ENCODE measurements around the gene RASL11B. TPM values are rescaled to one million over a fixed set of nuclear protein-coding genes. Genes with fewer than 3 reads are reported as not detected.

The RASL11B gene
- total and polyA plus RNA-seq, 9 of the 15 experiments (the other 6 are each of a cell fraction or from before 2014, with no cell fraction given), result 0.24 to 1.5 (median 0.53) TPM

DNA sequence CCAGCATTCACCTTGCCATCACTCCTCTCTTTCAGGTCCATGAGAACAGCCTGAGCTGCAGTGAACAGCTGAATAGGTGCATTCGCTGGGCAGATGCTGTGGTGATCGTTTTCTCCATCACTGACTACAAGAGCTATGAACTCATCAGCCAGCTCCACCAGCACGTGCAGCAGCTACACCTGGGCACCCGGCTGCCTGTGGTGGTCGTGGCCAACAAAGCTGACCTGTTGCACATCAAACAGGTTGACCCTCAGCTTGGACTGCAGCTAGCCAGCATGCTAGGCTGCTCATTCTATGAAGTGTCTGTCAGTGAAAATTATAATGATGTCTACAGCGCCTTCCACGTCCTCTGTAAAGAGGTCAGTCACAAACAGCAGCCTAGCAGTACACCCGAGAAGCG is 3.2 kb downstream of the RASL11B start:
- CTCF ChIA-PET (ENCODE audit: low intra/inter-chr PET ratio), result no interaction called here
- H3K27me3 ChIP-seq (ENCODE audit: control insufficient read depth in 2 of 2, insufficient read depth in 2 of 2, low read length in 2 of 2), result peaks cover 2 to 6% of the 10 kb centered on the region in 2 experiments; a peak in 2 of 5 replicates
- H3K36me3 ChIP-seq (ENCODE audit: control insufficient read depth, insufficient read depth, low read length), result no peaks in the 10 kb centered on the region; the same call in 2 of the 3 replicates
- H3K9me3 ChIP-seq (replicated peaks; ENCODE audit: control insufficient read depth, insufficient read depth, low read depth, low read length), result no peaks in the 10 kb centered on the region
- no peak overlapping the region for H3K27ac ChIP-seq (ENCODE audit: extremely low read depth, low read depth, low read length)
- H3K4me2 ChIP-seq (ENCODE audit: insufficient read depth, low read length), result no peak overlapping the region
- FAIRE-seq (no peak), DNase-seq (ENCODE audit: extremely low read depth in 1 of 4, low spot score in 3 of 4) (no peak), ATAC-seq (no peak)
- H3K4me1 ChIP-seq (replicated peaks in 1 of 2; ENCODE audit: control insufficient read depth in 2 of 2, insufficient read depth in 2 of 2, low read length in 2 of 2), result peaks cover 6 to 23% of the 10 kb centered on the region in 2 experiments; a peak in 4 of 5 replicates
- in situ Hi-C loops (cut with MboI), result no loop called here
- intact Hi-C loops (cut with micrococcal nuclease), result no loop called here
- WGBS (ENCODE audit: insufficient coverage, low coverage, missing lambda C conversion rate), result 71% methylated on average over 9 of the region's 9 CpGs
- POLR2A ChIA-PET, result interaction anchor here (0.7 to 1.3 kb wide), 3 partner anchors 16 to 272 kb away, joined by 3 to 5 read pairs (median 3); no protein-coding TSS in a partner anchor
- H3K4me3 ChIP-seq, result no peak overlapping the region
- H3K79me2 ChIP-seq (ENCODE audit: control insufficient read depth, insufficient read depth, low read length), result no peaks in the 10 kb centered on the region
- no TSS peak for BruUV-seq (replicated peaks)
- no peak overlapping the region for H3K9ac ChIP-seq (ENCODE audit: insufficient read depth in 1 of 2, low read depth in 2 of 2, low read length in 2 of 2)
- TF ChIP-seq, protein P1, sequence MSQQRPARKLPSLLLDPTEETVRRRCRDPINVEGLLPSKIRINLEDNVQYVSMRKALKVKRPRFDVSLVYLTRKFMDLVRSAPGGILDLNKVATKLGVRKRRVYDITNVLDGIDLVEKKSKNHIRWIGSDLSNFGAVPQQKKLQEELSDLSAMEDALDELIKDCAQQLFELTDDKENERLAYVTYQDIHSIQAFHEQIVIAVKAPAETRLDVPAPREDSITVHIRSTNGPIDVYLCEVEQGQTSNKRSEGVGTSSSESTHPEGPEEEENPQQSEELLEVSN (IDR thresholded peaks at IDR 0.05; ENCODE audit: borderline replicate concordance in 1 of 2, extremely low read depth in 1 of 2, insufficient read depth in 1 of 2, insufficient read length in 1 of 2, low read depth in 1 of 2, low read length in 1 of 2, poor library complexity in 1 of 2, severe bottlenecking in 1 of 2), result no peak
- TF ChIP-seq FOS (IDR thresholded peaks at IDR 0.05; ENCODE audit: extremely low read depth, insufficient read length) (no peak), RAD51 (IDR thresholded peaks at IDR 0.05; ENCODE audit: borderline replicate concordance, low read depth) (no peak), SAFB2 (IDR thresholded peaks at IDR 0.05; ENCODE audit: borderline replicate concordance, low read depth, low read length, severe bottlenecking) (no peak), ZNF354B (CRISPR knock-in tag; IDR thresholded peaks at IDR 0.05) (no peak)
- TF ChIP-seq, protein P2, sequence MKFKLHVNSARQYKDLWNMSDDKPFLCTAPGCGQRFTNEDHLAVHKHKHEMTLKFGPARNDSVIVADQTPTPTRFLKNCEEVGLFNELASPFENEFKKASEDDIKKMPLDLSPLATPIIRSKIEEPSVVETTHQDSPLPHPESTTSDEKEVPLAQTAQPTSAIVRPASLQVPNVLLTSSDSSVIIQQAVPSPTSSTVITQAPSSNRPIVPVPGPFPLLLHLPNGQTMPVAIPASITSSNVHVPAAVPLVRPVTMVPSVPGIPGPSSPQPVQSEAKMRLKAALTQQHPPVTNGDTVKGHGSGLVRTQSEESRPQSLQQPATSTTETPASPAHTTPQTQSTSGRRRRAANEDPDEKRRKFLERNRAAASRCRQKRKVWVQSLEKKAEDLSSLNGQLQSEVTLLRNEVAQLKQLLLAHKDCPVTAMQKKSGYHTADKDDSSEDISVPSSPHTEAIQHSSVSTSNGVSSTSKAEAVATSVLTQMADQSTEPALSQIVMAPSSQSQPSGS (CRISPR knock-in tag; IDR thresholded peaks at IDR 0.05), result no peak
- TF ChIP-seq, protein P3, sequence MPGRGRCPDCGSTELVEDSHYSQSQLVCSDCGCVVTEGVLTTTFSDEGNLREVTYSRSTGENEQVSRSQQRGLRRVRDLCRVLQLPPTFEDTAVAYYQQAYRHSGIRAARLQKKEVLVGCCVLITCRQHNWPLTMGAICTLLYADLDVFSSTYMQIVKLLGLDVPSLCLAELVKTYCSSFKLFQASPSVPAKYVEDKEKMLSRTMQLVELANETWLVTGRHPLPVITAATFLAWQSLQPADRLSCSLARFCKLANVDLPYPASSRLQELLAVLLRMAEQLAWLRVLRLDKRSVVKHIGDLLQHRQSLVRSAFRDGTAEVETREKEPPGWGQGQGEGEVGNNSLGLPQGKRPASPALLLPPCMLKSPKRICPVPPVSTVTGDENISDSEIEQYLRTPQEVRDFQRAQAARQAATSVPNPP (IDR thresholded peaks at IDR 0.05; ENCODE audit: borderline replicate concordance, insufficient read depth, insufficient read length), result no peak
- TF ChIP-seq, protein P4, sequence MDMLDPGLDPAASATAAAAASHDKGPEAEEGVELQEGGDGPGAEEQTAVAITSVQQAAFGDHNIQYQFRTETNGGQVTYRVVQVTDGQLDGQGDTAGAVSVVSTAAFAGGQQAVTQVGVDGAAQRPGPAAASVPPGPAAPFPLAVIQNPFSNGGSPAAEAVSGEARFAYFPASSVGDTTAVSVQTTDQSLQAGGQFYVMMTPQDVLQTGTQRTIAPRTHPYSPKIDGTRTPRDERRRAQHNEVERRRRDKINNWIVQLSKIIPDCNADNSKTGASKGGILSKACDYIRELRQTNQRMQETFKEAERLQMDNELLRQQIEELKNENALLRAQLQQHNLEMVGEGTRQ (CRISPR knock-in tag; IDR thresholded peaks at IDR 0.05), result no peak
- no peaks in the 10 kb centered on the region for H4K20me1 ChIP-seq (replicated peaks; ENCODE audit: control insufficient read depth, insufficient read depth, low read length)
- no peaks in the 10 kb centered on the region for H3K9me1 ChIP-seq (ENCODE audit: control insufficient read depth, insufficient read depth, low read length)
- no peak overlapping the region for H2AFZ ChIP-seq (ENCODE audit: low read depth, low read length)

Measured in K562 (cell line).